Ascending aorta (tissue), 2 donors: ENCODE data around the gene CHD9NB. TPM values are rescaled to one million over a fixed set of nuclear protein-coding genes. Genes with fewer than 3 reads are reported as not detected.
"Not testable (repeated sequence)": the region's sequence is repeated elsewhere in the genome, so short reads cannot be mapped to it uniquely, and the experiment has no call there.

Source experiments
- DNase-seq, 2 donors: peaks; one replicate each; pipeline ENCODE4 v3.0.0-alpha.2; 2019; ENCODE audit warnings: low spot score in 2 of 2
- H3K27ac ChIP-seq, 2 donors: fragments of 200-600 bp; sonication (generic); one replicate each; pipeline ENCODE4 v1.5.1; 2016 to 2017; ENCODE audit warnings: mild to moderate bottlenecking in 1 of 2
- H3K27me3 ChIP-seq: fragments of 200-600 bp; sonication (generic); one replicate; pipeline ENCODE4 v1.5.1; 2017
- H3K36me3 ChIP-seq, 2 donors: fragments of 200-600 bp; sonication (generic); one replicate each; pipeline ENCODE4 v1.5.1; 2016
- H3K4me1 ChIP-seq, 2 donors: fragments of 200-600 bp; sonication (generic); one replicate each; pipeline ENCODE4 v1.5.1; 2016 to 2017; ENCODE audit warnings: mild to moderate bottlenecking in 1 of 2
- H3K4me3 ChIP-seq, 2 donors: fragments of 200-600 bp; sonication (generic); one replicate each; pipeline ENCODE4 v1.5.1; 2016 to 2017; ENCODE audit warnings: mild to moderate bottlenecking in 1 of 2
- H3K9me3 ChIP-seq, 2 donors: fragments of 200-600 bp; sonication (generic); one replicate each; pipeline ENCODE4 v1.5.1; 2016
- intact Hi-C: fragments of 100-400 bp; cut with DNase I; formaldehyde crosslinking; loops from one replicate; pipeline ENCODE4 v1.15.1; 2023
- total RNA-seq: library from RNA; depleted of rRNA; stranded (reverse); fragments of >200 nt; gene quantifications from one replicate; pipeline ENCODE4 v1.1.0, GENCODE V29; 2016
- TF ChIP-seq, protein P1 (sequence below), 3 experiments: fragments of 200-600 bp in 2 of 3; fragments of 450-650 bp in 1 of 3; sonication (generic) in 2 of 3; IDR thresholded peaks; one replicate each; pipeline ENCODE4 v1.5.1; 2016 to 2019; ENCODE audit warnings: antibody characterized with exemption in 3 of 3, mild to moderate bottlenecking in 1 of 3, moderate library complexity in 1 of 3

Gene CHD9NB
- total RNA-seq, 1 donor from 2014 or later = 0.43 TPM

DNA sequence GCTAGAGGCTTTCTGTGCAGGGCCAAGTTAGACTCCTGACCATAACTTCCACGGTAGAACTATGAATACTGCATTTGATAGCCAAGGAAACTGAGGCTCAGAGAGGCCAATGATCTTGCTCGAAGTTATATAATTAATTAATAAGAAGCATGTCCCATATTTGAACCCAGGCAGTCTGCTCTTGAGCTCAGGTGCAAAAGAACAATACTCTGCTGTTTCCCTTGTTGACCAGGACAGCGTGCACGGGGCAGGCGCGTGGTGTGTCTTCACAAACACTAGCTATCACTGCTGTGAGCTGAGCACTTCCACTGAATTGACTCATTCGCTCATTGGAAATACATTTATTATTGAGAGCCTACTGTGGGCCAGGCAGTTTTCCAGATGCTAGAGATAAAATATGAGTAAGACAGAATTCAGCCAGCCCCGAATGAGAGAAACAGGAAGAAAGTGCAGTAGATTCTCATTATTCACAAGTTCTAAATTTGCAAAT lies 3.7 kb upstream of the CHD9NB start:
- no peaks in the 10 kb centered on the region for H3K36me3 ChIP-seq
- DNase-seq = no peak
- peak overlapping the region; percentile 82 to 88 for H3K27ac ChIP-seq
- peaks cover 0 to 14% of the 10 kb centered on the region in 2 donors for H3K4me1 ChIP-seq
- TF ChIP-seq, protein P1, sequence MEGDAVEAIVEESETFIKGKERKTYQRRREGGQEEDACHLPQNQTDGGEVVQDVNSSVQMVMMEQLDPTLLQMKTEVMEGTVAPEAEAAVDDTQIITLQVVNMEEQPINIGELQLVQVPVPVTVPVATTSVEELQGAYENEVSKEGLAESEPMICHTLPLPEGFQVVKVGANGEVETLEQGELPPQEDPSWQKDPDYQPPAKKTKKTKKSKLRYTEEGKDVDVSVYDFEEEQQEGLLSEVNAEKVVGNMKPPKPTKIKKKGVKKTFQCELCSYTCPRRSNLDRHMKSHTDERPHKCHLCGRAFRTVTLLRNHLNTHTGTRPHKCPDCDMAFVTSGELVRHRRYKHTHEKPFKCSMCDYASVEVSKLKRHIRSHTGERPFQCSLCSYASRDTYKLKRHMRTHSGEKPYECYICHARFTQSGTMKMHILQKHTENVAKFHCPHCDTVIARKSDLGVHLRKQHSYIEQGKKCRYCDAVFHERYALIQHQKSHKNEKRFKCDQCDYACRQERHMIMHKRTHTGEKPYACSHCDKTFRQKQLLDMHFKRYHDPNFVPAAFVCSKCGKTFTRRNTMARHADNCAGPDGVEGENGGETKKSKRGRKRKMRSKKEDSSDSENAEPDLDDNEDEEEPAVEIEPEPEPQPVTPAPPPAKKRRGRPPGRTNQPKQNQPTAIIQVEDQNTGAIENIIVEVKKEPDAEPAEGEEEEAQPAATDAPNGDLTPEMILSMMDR (IDR thresholded peaks at IDR 0.05) = no peak
- intact Hi-C loops = loop anchor here (10.0 kb wide), 1 partner anchor 448 kb away; the partner anchor contains the start of gene AKTIP
- no peaks in the 10 kb centered on the region for H3K27me3 ChIP-seq
- peak overlapping the region; percentile 47 to 90 for H3K4me3 ChIP-seq
- H3K9me3 ChIP-seq = no peaks in the 10 kb centered on the region

DNA sequence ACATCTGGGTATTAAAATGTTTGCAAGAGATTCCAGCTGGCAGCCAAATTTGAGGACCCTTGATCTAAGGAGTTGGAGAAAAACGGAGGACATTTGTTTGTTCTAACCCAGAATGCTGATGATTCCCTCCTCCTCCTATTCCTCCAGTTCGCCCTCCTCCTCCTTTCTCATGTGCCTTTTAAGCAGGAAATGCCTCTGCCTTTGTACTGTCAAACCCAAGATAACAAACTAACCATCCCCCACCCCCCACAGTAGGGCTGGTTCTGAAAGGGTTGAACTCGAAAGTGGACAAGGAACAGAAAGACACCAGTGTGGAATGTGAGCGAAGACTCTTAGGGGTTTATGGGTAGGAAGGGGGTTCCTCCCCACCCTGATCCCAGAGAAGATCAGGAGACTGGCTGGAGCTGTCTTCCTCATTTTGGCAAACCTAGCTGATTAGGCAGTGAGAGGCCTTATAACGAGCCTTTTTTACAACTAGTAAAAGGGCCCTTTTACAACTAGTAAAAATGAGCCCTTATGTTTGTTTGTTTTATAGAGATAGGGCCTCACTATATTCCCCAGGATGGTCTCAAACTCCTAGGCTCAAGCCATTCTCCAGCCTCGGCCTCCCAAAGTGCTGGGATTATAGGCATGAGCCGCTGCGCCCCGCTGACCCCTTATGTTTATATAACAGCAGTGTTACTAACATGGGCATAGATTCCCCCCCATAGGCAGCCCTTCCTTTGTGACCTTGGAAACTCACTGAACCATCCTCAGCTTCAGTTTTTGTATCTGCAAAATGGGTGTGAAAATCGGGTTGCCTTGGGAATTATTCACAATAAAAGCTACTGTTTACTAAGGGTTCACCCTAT lies 3.1 kb upstream of the CHD9NB start:
- Histone ChIP-seq H3K36me3 (no peaks in the 10 kb centered on the region), H3K27ac (peak overlapping the region; percentile 82 to 88), H3K4me3 (peak overlapping the region; percentile 47 to 90), H3K4me1 (peaks cover 0 to 14% of the 10 kb centered on the region in 2 donors), H3K9me3 (no peaks in the 10 kb centered on the region), H3K27me3 (no peaks in the 10 kb centered on the region)
- intact Hi-C loops = loop anchor here (1.0 to 10.0 kb wide), 7 partner anchors 25 to 449 kb away; partner anchors contain the start of gene AKTIP
- TF ChIP-seq, protein P1 (IDR thresholded peaks at IDR 0.05) = no peak
- DNase-seq = no peak

DNA sequence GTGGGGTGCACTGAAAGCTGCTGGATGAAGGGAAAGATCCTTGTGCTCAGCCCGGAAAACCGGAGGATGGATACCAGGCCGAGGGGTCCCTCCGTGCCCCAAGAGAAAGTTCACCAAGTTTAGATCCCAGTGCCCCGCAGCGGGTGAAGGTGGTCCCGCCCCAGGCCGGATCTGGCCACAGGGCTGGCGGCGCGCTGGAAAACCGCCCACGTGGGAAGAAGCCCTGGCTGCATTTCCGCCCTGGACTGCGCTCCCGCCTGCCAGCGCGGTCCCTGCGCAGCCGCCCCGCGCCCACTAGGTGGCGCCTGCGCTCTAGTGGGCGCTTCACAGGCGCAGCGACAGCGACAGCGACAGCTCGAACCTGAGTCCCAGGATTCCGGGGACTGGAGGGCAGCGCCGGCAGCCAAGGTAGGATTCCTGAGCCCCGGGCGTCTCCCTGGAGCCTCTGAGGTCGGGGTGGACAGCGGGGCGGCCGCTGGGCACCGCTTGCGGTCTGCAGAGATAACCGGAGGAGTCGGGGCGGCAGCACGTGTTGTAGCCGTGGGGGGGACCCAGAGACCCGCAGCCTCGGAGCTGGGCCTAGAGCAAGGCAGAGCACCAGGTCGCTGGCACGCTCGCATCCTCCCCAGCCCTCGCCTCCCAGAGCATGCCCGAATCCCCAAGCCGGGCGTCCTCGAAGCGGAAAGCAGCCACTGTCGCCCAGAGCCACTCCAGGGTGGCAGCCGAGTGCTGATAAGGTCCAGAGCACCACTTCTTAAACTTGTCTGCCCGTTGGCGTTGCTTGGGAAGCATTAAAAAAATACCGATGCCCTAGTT lies 2.2 kb upstream of the CHD9NB start, which contains the start of gene CHD9:
Gene CHD9, plus strand, starts transcription at position 322 of the 816 bp plus-strand sequence. CDS start 101,099 bp downstream, outside the sequence.
- DNase-seq = peak; percentile 30 to 90
- intact Hi-C loops = loop anchor here (1.0 to 10.0 kb wide), 7 partner anchors 26 to 450 kb away; partner anchors contain the start of gene AKTIP
- peak within 1 kb of the TSS; percentile 82 to 88 for H3K27ac ChIP-seq
- no peaks in the 10 kb centered on the region for H3K36me3 ChIP-seq
- TF ChIP-seq, protein P1 (IDR thresholded peaks at IDR 0.05) = peak; percentile 99 to 100 (median 99)
- no peaks in the 10 kb centered on the region for H3K9me3 ChIP-seq
- H3K4me3 ChIP-seq = peak within 1 kb of the TSS; percentile 47 to 90
- peaks cover 0 to 14% of the 10 kb centered on the region in 2 donors for H3K4me1 ChIP-seq
- no peaks in the 10 kb centered on the region for H3K27me3 ChIP-seq

DNA sequence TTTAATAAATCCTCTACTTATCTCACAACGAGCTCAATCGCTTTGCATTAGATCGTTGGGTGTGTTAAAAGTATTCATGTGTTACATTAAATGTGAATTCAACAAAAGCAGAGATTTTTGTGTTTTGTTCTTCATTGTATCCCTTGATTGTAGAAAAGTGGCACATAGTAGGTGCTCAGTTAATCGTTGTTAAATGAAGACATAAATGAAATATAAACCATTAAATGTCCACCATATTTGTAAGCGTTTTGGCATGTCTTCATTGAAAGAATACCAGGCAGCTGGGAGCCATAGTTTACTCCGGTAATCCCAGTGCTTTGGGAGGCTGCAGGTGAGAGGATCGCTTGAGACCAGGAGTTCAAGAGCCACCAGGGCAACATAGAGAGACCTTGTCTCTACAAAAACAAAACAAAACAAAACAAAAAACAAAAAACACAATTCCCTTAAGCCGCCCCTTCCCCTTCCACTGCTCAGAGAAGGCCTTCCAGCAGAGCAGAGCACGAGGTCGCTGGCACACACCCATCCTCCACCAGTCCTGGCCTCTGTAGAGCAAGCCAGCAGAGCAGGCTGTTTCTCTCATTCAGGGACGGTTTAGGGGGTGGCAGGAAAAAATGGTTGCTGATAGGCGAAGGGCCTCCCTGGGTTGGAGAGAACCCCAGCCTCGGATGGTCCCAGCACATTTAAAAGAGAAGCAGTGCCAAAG lies 1.4 kb upstream of the CHD9NB start:
- Histone ChIP-seq H3K4me1 (peaks cover 0 to 14% of the 10 kb centered on the region in 2 donors), H3K27ac (peak overlapping the region; percentile 82 to 88), H3K36me3 (no peaks in the 10 kb centered on the region), H3K4me3 (peak overlapping the region; percentile 47 to 90), H3K9me3 (no peaks in the 10 kb centered on the region), H3K27me3 (no peaks in the 10 kb centered on the region)
- DNase-seq = no peak
- TF ChIP-seq, protein P1 (IDR thresholded peaks at IDR 0.05) = no peak
- intact Hi-C loops = loop anchor here (2.0 to 10.0 kb wide), 6 partner anchors 27 to 451 kb away; partner anchors contain the start of gene AKTIP

DNA sequence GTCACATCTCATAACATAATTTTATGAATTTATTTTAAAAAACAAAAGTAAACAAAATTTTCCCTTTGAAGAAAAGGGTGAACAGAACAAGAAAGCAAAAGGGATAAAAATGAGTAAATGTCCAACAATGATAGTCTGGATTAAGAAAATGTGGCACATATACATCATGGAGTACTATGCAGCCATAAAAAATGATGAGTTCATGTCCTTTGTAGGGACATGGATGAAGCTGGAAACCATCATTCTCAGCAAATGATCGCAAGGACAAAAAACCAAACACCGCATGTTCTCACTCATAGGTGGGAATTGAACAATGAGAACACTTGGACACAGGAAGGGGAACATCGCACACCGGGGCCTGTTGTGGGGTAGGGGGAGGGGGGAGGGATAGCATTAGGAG lies 1.4 kb downstream of the CHD9NB start:
- H3K9me3 ChIP-seq, DNase-seq, H3K4me3 ChIP-seq, H3K36me3 ChIP-seq, H3K27ac ChIP-seq, H3K27me3 ChIP-seq, H3K4me1 ChIP-seq: not testable (repeated sequence)
- intact Hi-C loops = loop anchor here (10.0 kb wide), 1 partner anchor 454 kb away; the partner anchor contains the start of gene AKTIP
